Endometrial microvascular endothelial cells (primary cell): Measurements from ENCODE around the gene FHOD3. TPM values are rescaled to one million over a fixed set of nuclear protein-coding genes. Genes with fewer than 3 reads are reported as not detected.
"Not testable (repeated sequence)": the region's sequence is repeated elsewhere in the genome, so short reads cannot be mapped to it uniquely, and the experiment has no call there.

Experiments
- in situ Hi-C: cut with HindIII; loops from 2 replicates; pipeline ENCODE4 v1.10.0; 2017; ENCODE audit warnings: low sequenced_read_pairs, low pct_unique_long_range_greater_than_20kb; ENCODE audit errors: inconsistent ontology term
- total RNA-seq: library from RNA; depleted of rRNA; stranded (reverse); fragments of >200 nt; gene quantifications from one replicate; pipeline ENCODE4 v1.2.3, GENCODE V29; 2015; ENCODE audit errors: inconsistent ontology term

The FHOD3 gene
- total RNA-seq, 1 donor from 2014 or later = 0.93 TPM

DNA sequence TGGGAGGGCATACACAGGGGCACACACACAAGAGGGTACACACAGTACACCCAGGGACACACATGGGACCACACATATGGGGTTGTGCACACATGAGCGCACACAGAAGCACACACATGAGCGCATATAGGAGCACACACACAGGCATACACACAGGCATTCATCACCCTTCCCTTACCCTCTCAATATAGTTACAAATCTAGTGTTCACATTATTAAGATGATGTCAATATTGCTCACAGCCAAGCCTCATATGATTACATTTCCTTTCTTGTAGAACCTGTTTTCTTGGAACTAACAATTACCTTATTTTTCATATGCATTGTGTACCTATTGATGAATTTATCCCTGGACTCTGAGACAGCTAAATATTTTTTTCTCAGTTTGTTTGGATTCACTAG, 156.7 kb downstream of the FHOD3 start:
- in situ Hi-C loops = no loop called here

DNA sequence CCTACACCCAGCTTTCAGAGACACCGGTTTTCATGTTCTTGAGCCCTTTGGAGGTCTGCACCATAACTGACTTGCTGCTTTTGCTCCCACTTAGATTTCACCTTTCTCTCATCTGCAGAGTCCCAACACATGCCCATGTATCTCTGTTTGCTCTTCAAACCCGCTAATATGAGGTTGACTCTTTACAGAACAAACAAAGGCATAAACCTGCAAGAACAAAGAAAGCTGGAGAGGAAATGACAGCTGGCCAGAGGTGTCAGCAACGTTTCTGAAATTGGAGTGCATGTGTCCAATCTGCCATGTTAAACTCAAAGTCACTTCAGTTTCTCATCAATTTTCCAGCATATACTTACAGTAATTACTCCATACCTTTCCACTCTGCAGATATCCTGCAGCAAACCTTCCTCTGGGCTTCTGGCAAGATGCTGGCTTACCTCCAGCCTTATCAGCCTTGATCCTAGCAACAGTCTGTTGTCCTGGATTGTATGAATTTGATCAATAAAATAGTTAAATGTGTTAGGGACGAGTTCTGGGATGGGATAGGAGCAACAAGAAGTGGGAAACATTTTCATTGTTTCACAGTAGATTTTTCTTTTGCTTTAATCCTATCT, 157.4 kb downstream of the FHOD3 start:
- in situ Hi-C loops = no loop called here

GRCh38 chr18:36455931-36456330, 158.4 kb downstream of the FHOD3 start:
- in situ Hi-C loops = no loop called here

- in situ Hi-C loops = no loop called here
Observed at GRCh38 chr18:36456622-36457021, 159.1 kb downstream of the FHOD3 start.

GRCh38 chr18:36457683-36458082, 160.2 kb downstream of the FHOD3 start:
- in situ Hi-C loops = no loop called here

GRCh38 chr18:36458306-36458705, 160.8 kb downstream of the FHOD3 start:
- in situ Hi-C loops = no loop called here

- in situ Hi-C loops = no loop called here
Observed at GRCh38 chr18:36459203-36459602, 161.7 kb downstream of the FHOD3 start.

DNA sequence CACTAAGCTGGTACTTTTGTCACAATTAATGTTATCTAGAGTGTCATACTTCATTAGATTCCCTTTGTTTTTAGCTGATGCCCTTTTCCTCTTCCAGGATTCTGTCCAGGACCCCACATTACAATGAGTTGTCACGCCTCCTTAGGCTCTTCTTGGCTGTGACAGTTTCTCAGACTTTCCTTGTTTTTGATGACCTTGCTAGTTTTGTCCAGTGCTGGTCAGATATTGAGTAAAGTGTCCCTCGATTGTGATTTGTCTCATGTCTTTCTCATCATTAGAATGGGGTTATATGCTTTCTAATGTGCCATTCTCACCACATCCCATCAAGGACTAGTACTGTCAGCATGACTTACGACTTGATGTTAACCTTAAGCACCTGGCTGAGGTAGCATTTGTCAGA, 162.3 kb downstream of the FHOD3 start:
- in situ Hi-C loops = no loop called here

DNA sequence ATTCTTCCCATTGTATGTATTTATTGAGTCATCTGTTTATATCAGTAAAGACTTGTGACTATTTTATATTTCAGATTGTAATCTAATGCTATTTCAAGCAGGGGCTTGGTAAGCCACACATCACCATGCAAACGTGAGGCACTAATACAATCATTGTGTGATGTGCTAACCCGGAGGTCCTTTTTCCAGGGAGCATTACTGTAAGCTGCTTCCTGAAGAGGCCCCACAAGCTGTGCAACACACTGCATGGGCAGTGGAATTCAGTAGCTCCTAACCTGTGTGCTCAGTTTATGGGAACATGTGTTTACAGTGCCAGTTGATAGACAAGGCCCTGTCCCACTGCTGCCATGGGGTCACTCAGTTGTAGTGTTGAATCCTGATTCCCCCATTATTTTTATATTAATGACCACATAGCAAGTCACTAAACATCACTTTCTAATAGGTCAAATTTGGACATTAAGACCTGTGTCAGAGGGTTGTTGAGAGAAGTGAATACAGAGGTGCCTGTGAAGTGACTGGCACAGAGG, 162.9 kb downstream of the FHOD3 start:
- in situ Hi-C loops = no loop called here

GRCh38 chr18:36460854-36461253, 163.3 kb downstream of the FHOD3 start:
- in situ Hi-C loops = no loop called here

GRCh38 chr18:36461551-36461987, 164.1 kb downstream of the FHOD3 start:
- in situ Hi-C loops = no loop called here

- in situ Hi-C loops = not testable (repeated sequence)
Observed at GRCh38 chr18:36463516-36463915, 166.0 kb downstream of the FHOD3 start.

GRCh38 chr18:36464126-36464651, 166.7 kb downstream of the FHOD3 start:
- in situ Hi-C loops = no loop called here

GRCh38 chr18:36465276-36465675, 167.8 kb downstream of the FHOD3 start:
- in situ Hi-C loops = no loop called here

DNA sequence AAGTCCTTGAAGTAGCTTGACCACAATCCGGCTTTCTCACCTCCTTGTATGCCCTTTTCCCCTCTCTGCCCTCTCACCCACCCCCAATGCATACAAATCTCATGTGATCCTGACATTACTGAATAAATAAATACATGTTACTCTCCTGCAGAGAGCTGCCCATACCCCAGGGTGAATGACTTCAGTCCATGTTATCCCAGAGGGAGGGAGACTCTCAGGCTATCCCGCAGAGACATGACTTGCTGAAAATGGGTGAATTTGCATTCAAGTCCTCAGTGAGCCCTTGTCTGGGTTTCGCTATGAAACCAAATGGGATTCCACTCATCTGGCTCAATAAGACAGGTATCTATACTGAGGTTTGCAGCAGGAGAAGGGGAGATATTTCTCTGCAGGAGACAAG, 168.5 kb downstream of the FHOD3 start:
- in situ Hi-C loops = no loop called here

DNA sequence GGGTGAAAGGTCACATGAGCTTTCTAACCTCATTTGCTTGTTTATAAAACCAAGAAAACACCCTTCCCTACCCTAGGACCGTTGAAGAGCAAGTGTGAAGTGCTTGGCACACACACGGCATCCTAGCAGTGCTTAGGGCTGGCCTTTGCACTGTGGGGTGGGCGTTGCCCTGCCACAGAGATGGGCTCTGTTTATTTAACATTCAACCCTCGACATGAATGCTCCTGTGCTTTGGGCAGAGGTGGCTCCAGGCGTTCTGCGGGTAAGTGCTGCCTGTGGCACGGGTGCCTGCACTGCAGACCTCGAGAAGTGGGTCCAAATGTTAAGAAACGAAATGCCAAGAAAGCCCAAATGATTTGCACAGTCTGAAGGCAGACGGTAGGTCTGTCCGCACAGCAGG, 170.1 kb downstream of the FHOD3 start:
- in situ Hi-C loops = no loop called here

- in situ Hi-C loops = no loop called here
Observed at GRCh38 chr18:36468161-36468560, 170.6 kb downstream of the FHOD3 start.

GRCh38 chr18:36469461-36469860, 171.9 kb downstream of the FHOD3 start:
- in situ Hi-C loops = no loop called here

GRCh38 chr18:36470896-36471295, 173.4 kb downstream of the FHOD3 start:
- in situ Hi-C loops = no loop called here

DNA sequence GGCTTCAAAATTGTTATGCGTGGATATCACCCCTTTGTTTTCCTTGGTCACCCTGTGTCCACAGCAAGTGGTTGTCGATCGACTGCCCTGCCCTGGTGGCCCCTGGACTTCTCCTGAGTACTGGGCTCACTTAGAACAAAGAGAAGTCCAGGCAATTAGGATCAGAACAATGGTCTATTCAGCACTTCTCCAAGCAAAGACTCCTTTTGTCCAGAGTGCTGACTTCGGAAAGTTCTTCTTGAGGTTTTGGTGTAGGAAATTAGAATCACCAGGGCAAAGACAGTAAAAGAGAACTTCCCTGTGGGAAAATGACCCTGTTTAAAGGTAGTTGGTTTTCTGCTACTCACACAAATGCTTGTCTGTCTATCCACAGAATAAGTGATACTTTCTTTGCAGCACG, 173.9 kb downstream of the FHOD3 start:
- in situ Hi-C loops = no loop called here

- in situ Hi-C loops = no loop called here
Observed at GRCh38 chr18:36476433-36476832, 178.9 kb downstream of the FHOD3 start.
